Dermis blood vessel endothelial cell (primary cell): Measurements from ENCODE around the gene MYH13. TPM values are rescaled to one million over a fixed set of nuclear protein-coding genes. Genes with fewer than 3 reads are reported as not detected.

Source experiments
- DNase-seq: peaks from one replicate; pipeline ENCODE4 v3.0.0; 2010
- total RNA-seq: library from RNA; depleted of rRNA; stranded (reverse); fragments of >200 nt; gene quantifications from 2 replicates; pipeline ENCODE4 v1.2.3, GENCODE V29; 2014

MYH13 gene
- total RNA-seq, 1 donor from 2014 or later, result not detected

DNA sequence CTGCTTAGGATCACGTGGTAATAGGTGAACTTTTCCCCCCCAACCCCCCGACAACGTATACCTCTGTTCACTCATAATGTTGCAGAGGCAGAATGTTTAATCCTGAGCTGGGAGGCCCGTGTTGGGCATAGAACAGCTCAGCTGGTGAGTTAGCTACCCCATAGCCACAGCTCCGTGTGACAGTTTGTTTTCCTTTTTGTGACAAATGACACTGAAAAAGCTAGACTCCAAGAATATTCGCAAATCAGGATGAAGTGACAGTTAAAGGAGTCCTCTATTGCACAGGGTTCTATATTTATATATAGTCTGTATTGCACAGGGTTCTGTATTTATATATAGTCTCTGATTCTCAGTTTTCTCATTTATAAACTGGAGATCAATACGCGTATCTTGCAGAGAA is 33.8 kb downstream of the MYH13 start:
- DNase-seq, result no peak

DNA sequence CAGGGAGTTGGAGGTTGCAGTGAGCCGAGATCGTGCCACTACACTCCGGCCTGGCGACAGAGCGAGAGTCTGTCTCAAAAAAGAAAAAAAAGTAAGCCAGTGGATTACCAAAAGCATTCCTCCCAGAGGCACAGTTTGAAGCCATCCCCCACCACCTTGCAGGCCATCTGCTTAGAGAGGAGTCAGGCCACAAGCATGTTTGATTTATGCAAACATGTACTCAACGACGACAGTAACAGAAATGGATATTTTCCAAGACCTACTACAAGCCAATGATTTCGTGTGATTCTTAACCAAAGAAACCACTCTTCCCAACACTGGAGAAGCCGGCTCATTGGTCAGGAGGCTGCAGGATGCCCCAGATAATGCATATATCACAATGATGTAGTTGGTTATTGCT is 34.8 kb downstream of the MYH13 start:
- DNase-seq, result no peak

DNA sequence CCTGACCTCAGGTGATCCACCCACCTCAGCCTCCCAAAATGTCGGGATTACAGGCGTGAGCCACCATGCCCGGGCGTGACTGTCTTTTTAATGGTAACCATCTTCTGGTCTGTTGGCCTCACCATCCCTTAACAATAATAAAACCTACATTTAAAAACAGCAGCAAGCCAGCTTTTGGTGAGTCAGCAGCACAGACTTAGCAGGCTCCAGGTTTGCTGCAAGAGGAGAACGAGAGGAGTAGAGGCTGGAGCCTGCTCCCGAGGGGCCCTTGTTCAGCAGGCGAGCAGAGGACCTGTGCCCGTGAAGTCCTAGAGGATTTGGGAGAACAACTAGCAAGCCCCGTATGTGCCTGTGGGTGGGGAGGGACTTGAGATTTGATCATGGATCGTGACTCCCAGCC is 35.7 kb downstream of the MYH13 start:
- no peak for DNase-seq

DNA sequence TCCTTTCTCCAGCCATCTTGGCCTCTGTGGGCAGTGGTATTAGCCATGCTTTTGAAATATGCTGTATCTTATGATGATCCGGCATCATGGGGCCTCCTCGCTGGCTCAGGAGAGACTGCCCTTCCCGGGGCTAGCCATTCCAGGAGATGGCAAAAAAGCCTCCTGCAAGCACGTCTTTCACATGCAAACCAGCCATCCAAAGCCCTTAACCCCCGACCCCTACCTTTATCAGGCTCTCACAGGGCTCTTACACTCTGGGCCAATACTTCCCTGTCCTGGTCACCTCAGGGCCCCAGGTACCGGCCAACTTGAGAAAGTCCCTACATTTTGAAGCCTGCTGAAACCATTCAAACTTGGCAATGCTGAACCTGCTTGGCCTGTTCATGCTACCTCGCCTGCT is 36.4 kb downstream of the MYH13 start:
- no peak for DNase-seq

- no peak for DNase-seq
Measured at GRCh38 chr17:10332515-10332914, 40.3 kb downstream of the MYH13 start.

GRCh38 chr17:10328971-10329923 is 43.6 kb downstream of the MYH13 start:
- DNase-seq, result no peak

DNA sequence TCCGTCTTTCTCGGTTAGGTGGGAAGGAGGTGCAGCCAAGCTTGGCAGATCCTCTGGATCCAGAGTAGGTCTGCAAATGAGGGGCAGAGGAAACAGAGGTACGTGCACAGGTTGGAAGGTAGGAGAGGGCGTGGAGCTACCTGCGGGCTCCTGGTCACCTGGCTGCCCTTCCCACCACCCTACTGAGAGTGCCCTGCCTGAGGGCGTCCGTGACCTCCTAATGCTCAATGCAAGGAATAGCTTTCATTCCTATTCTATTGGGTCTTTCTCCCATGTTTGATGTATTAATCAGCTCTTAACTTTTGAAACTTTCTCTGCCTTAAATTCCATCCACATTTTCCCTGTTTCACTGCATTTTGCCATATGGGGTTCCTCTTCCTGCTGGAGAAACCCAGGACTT is 44.6 kb downstream of the MYH13 start:
- DNase-seq, result no peak

DNA sequence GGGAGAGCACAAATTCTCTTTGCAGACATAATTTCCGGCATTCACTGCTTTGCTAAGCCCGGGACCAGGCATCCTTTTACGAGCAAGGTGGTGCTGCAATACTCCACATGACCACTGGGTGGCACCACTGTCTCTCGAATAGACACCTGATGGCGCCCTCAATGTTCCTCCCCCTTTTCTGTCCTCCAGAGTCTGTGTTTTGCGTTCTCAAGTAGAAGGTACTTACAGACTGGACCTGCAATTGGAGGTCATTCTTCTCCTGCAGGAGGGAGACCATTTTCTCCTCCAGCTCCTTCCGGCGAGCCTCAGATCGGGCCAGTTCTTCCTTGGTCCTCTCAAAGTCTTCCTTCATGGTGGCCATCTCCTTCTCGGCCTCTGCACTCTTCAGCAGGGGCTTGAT is 45.2 kb downstream of the MYH13 start:
- peak; percentile 77 for DNase-seq

DNA sequence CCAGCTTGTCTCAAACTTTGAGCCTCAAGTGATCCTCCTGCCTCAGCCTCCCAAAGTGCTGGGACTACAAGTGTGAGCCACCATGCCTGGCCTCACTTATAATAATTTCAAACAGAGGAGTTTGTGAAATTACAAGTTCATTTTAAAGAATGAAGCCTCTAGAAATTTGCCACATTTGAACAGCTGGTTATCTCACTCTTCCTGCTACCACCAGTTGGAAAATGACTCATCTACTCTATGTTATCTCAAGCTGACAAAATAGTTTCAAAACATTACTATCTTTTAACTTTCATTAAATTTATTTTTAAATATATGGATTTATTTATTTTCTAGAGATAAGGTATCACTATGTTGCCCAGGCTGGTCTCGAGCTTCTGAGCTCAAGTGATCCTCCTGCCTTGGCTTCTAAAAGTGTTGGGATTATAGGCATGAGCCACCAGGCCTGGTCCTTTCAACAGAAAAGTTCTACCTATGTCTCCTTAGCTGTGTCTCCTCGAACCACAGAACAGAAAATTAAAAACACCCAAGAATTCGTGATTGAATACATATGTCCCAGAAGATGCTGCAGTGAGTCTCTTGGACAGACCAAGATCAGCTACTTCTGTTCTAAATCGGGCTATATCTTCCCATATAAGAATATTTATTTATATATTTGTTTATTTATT is 47.6 kb downstream of the MYH13 start:
- no peak for DNase-seq

GRCh38 chr17:10323812-10324610 is 48.8 kb downstream of the MYH13 start:
- DNase-seq, result no peak

DNA sequence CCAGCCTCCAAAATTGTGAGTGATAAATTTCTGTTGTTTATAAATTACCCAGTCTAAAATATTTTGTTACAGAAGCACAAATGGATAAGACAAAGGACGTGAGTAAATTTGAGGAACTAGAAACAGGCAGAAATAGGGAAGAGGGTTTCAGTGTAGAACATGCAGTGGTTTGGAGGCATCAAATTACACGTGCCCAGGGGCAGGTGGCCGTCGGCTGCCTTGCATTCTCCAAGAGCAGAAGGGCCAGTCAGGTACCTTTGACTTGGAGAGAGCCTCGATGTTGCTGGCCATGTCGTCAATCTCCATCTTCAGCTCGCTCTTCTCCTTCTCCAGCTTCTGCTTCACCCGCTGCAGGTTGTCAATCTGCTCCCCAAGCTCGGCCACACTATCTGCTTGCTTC is 54.3 kb downstream of the MYH13 start:
- no peak for DNase-seq

DNA sequence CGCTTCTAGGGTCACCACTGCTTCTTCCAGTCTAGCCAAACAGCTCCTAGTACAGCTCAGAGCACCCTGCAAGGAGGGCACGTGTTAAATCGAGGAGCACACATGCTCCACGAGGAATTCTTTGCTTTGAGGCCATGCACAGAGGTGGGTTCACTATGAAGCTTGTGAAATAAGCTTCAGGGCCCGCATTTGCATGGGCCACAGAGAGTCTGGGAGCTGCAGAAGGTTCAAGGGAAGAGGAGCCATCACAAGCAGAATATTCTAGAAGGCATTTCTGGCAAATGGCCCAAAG is 55.3 kb downstream of the MYH13 start:
- DNase-seq, result no peak

DNA sequence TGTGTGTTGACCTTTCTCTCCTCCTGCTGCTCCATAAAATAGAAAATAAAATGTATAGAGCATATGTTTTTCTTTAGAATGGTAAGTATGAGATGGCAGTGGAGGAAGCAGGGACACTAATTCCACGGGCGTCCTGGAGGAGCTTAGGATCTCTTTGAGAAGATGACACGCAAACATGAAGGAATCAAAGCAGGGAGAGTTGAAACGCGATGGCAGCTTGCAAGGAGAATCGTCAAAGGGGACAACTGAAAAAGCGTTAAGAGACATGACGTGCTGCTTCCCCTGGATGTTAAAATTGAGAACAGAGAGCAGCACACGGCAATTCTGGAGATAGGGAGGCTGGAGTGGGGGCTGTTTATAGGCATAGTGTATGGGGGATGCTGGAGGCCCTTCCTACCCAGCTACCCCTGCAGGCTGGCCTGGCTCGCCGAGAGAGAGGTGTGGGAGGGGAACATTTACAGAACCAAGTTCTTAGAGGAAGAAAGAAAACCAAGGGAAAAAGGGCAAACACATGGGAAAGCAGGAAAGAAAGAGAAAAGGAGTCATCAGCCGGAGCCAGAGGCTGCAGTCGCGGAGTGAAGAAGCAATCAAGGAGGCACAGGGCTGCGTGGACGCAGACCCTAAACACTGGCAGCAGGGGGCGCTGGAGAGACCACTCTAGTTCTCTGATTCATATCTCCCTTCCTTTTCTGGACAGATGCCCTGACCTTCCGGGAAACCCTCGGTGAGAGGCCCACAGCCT is 55.8 kb downstream of the MYH13 start:
- DNase-seq, result peak; percentile 19

- DNase-seq, result no peak
Measured at GRCh38 chr17:10314329-10314728, 58.5 kb downstream of the MYH13 start.

- DNase-seq, result no peak
Measured at GRCh38 chr17:10313037-10313672, 59.7 kb downstream of the MYH13 start.

GRCh38 chr17:10311131-10311530 is 61.7 kb downstream of the MYH13 start:
- DNase-seq, result no peak

DNA sequence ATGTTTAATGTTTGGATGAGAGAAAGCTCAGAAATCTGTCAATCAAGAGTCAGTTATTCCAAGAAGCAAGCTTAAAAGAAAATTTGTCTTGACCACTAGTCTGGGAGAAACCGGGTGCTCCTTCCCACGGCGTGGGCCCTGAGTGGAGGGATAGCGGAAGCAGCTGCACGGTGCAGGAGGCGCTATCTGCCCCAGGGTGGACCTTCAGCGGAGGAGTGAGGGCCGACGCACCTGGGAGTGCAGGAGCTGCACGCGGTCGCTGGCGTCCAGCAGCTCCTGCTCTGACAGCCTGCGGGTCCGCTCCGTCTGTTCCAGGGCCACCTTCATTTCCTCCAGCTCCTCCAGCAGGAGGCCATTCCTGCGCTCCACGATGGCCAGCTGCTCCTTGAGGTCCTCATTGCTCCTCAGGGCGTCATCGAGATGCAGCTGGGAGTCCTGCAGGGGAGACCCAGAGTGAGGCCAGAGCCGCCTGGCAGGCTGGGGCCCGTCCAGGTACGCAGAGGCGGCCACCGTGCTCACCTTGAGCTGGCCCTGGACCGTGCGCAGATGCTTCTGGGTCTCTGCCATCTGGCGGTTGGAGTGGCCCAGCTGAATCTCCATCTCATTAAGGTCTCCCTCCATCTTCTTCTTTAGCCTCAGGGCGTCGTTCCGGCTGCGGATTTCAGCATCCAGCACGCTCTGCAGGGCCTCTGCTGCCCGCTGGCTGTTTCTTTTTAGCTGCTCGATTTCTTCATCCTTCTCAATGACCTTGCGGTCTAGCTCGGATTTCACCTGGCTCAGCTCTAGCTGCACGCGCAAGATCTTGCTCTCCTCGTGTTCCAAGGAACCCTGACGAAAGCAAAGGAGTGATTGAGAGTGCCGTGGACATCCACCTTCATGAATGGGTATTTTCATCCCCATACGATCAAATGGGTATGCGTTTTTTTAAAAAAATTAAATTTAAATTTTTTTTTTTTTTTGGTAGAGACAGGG is 63.5 kb downstream of the MYH13 start:
- DNase-seq, result no peak

GRCh38 chr17:10306585-10306984 is 66.2 kb downstream of the MYH13 start:
- DNase-seq, result no peak

DNA sequence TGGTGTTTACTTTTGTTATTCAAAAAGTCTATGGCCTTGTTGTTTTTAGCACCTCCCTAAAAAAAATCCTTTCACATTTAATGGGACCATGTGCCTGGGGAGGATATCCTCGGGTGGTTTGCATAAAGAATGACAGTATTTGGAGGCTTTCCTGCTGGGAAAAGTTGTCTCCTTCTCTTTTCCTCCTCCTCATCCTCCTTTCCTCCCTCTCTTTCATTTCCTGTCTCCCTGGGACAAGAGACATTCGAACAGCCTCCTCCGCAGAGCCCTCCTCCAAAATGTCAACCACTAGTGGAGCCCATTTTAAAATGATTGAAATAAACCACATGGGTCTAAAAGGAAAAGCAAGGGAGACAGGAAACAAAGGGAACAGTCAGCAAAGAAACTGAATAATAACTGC is 67.4 kb downstream of the MYH13 start:
- no peak for DNase-seq

GRCh38 chr17:10304758-10305300 is 68.0 kb downstream of the MYH13 start:
- no peak for DNase-seq

DNA sequence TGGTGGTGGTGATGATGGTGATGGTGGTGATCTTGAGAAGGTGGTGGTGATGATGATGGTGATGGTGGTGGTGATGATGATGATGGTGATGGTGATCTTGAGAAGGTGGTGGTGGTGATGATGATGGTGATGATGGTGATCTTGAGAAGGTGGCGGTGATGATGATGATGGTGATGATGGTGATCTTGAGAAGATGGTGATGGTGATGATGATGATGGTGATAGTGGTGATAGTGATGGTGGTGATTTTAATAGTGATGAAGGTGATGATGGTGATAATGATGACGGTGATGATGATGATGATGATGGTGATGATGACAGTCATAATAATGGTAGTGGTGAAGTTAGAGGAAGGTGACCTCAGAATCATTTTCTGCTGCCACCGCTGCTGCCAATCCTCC is 75.1 kb downstream of the MYH13 start:
- no peak for DNase-seq
